GM12878 (cell line): ENCODE results near the gene CEACAM8. TPM values are rescaled to one million over a fixed set of nuclear protein-coding genes. Genes with fewer than 3 reads are reported as not detected.

Experiments used
- ATAC-seq: fragments of 200-7000 bp; cut with Tn5 transposase; 3 replicates; pipeline ENCODE4 v1.9.1; 2020; ENCODE audit warnings: mild to moderate bottlenecking, moderate library complexity
- BruUV-seq: library from RNA; stranded (reverse); fragments of 400-500 nt; replicated peaks from 2 replicates; lab custom pipeline; 2021; lab: Mats Ljungman, UMichigan
- CTCF ChIA-PET: fragments of 300-600 bp; sonication (Branson Sonifier 250); formaldehyde crosslinking; extraction: SDS; loops from one replicate; lab custom pipeline; 2021; ENCODE audit warnings: inconsistent platforms; lab: Yijun Ruan, JAX
- POLR2A ChIA-PET: fragments of 350-600 bp; formaldehyde crosslinking; extraction: SDS; loops from one replicate; lab custom pipeline; 2021; ENCODE audit warnings: inconsistent platforms; lab: Charles Lee
- RAD21 ChIA-PET: fragments of 300-600 bp; sonication (Branson Sonifier 250); formaldehyde crosslinking; loops from one replicate; lab custom pipeline; 2023; ENCODE audit warnings: antibody characterized with exemption; ENCODE audit not compliant: unreplicated experiment; lab: Charles Lee
- SMC1A ChIA-PET: fragments of 300-600 bp; sonication (Branson Sonifier 250); formaldehyde crosslinking; loops from one replicate; lab custom pipeline; 2023; ENCODE audit not compliant: unreplicated experiment, uncharacterized antibody; lab: Charles Lee
- DNase-seq: peaks from one replicate; pipeline ENCODE4 v3.0.0-alpha.2; 2011; ENCODE audit warnings: low read depth, low spot score
- FAIRE-seq: peaks from 3 replicates; lab custom pipeline; 2011; peaks lifted over from hg19 to GRCh38; lab: Jason Lieb, UNC
- H2AFZ ChIP-seq: 2 replicates; pipeline ENCODE4 v1.6.0; 2011; ENCODE audit warnings: low read depth, low read length, control low read depth; ENCODE audit not compliant: control insufficient read depth
- H3K27ac ChIP-seq: 2 replicates; pipeline ENCODE4 v1.5.1; 2011; ENCODE audit warnings: control low read depth; ENCODE audit not compliant: control insufficient read depth, insufficient read depth
- H3K27me3 ChIP-seq, 2 experiments: replicated peaks in 1 of 2; 2 replicates each; pipeline versions ENCODE4 v1.6.0 to v1.6.1; 2011; ENCODE audit warnings: low read length in 1 of 2; ENCODE audit not compliant: control insufficient read depth in 2 of 2, insufficient read depth in 2 of 2
- H3K36me3 ChIP-seq, 2 experiments: 2 replicates each; pipeline ENCODE4 v1.5.1; 2011; ENCODE audit warnings: low read length in 1 of 2; ENCODE audit not compliant: control insufficient read depth in 2 of 2, insufficient read depth in 2 of 2
- H3K4me1 ChIP-seq: 2 replicates; pipeline ENCODE4 v1.6.1; 2011; ENCODE audit warnings: mild to moderate bottlenecking, low read length, moderate library complexity, mixed read lengths; ENCODE audit not compliant: control insufficient read depth, insufficient read depth
- H3K4me2 ChIP-seq: 2 replicates; pipeline ENCODE4 v1.6.0; 2011; ENCODE audit warnings: control low read depth; ENCODE audit not compliant: control insufficient read depth, insufficient read depth
- H3K4me3 ChIP-seq: fragments of 200-600 bp; sonication (generic); 2 replicates; pipeline ENCODE4 v1.5.1; 2016
- H3K79me2 ChIP-seq: 2 replicates; pipeline ENCODE4 v1.6.0; 2011; ENCODE audit warnings: low read length; ENCODE audit not compliant: control insufficient read depth, insufficient read depth
- H3K9ac ChIP-seq: 2 replicates; pipeline ENCODE4 v1.8.0; 2011; ENCODE audit warnings: low read length, control low read depth, mixed read lengths; ENCODE audit not compliant: control insufficient read depth, insufficient read depth
- H3K9me3 ChIP-seq: replicated peaks from 3 replicates; pipeline ENCODE4 v1.5.1; 2011; ENCODE audit warnings: mild to moderate bottlenecking, low read length; ENCODE audit not compliant: control insufficient read depth, insufficient read depth
- H4K20me1 ChIP-seq: 2 replicates; pipeline ENCODE4 v1.6.0; 2011; ENCODE audit not compliant: control insufficient read depth, insufficient read depth
- BCLAF1 ChIP-seq: fragments of 450-650 bp; IDR thresholded peaks from 2 replicates; pipeline ENCODE4 v1.6.1; 2017; ENCODE audit warnings: antibody characterized with exemption, mild to moderate bottlenecking, moderate library complexity
- CBFB ChIP-seq: IDR thresholded peaks from 2 replicates; pipeline ENCODE4 v1.6.1; 2016; ENCODE audit warnings: antibody characterized with exemption, low read depth
- CBX3 ChIP-seq: fragments of 200-600 bp; sonication (generic); IDR thresholded peaks from 2 replicates; pipeline ENCODE4 v1.6.1; 2016; ENCODE audit warnings: low read depth, borderline replicate concordance
- CREM ChIP-seq: IDR thresholded peaks from 2 replicates; pipeline ENCODE4 v1.6.1; 2014; ENCODE audit warnings: antibody characterized with exemption, low read depth
- FOXM1 ChIP-seq: IDR thresholded peaks from 2 replicates; pipeline ENCODE4 v1.6.1; 2012; ENCODE audit warnings: low read depth, mild to moderate bottlenecking, inconsistent platforms, low read length, moderate library complexity
- IKZF2 ChIP-seq, 2 experiments: fragments of 450-650 bp; IDR thresholded peaks; 2 replicates each; pipeline ENCODE4 v1.6.1; 2017; ENCODE audit warnings: mild to moderate bottlenecking in 2 of 2, moderate library complexity in 2 of 2
- IRF5 ChIP-seq: fragments of 450-650 bp; IDR thresholded peaks from 2 replicates; pipeline ENCODE4 v1.6.1; 2017; ENCODE audit warnings: borderline replicate concordance
- MYB ChIP-seq: fragments of 150-350 bp; IDR thresholded peaks from 2 replicates; pipeline ENCODE4 v1.6.1; 2014; ENCODE audit warnings: mild to moderate bottlenecking, low read depth, low read length, borderline replicate concordance
- NKRF ChIP-seq: fragments of 450-650 bp; conservative IDR thresholded peaks from 2 replicates; pipeline ENCODE4 v1.6.1; 2017; ENCODE audit warnings: mild to moderate bottlenecking, moderate library complexity
- NR2C1 ChIP-seq: fragments of 450-650 bp; IDR thresholded peaks from 2 replicates; pipeline ENCODE4 v1.6.1; 2017; ENCODE audit warnings: antibody characterized with exemption, mild to moderate bottlenecking, moderate library complexity
- NRF1 ChIP-seq: conservative IDR thresholded peaks from 2 replicates; pipeline ENCODE4 v1.6.1; 2011; ENCODE audit warnings: mild to moderate bottlenecking, low read depth, low read length, improper control_type of control experiment
- RAD51 ChIP-seq: fragments of 450-650 bp; IDR thresholded peaks from 2 replicates; pipeline ENCODE4 v1.6.1; 2016; ENCODE audit warnings: moderate library complexity, mild to moderate bottlenecking, inconsistent platforms
- YY1 ChIP-seq: IDR thresholded peaks from 2 replicates; pipeline ENCODE4 v1.6.1; 2011; ENCODE audit warnings: low read depth, mild to moderate bottlenecking, low read length
- ZNF217 ChIP-seq: fragments of 450-650 bp; IDR thresholded peaks from 2 replicates; pipeline ENCODE4 v1.6.1; 2017; ENCODE audit warnings: antibody characterized with exemption, mild to moderate bottlenecking
- WGBS: methylation state at CpG from one replicate; pipeline ENCODE4 v1.1.6; 2016; ENCODE audit warnings: low lambda C conversion rate; ENCODE audit not compliant: insufficient replicate concordance, insufficient coverage; ENCODE audit errors: missing lambda C conversion rate; 5-methylcytosine and 5-hydroxymethylcytosine counted together
- in situ Hi-C: fragments of 300-500 bp; cut with MboI; formaldehyde crosslinking; loops from 9 replicates; pipeline ENCODE4 v1.14.3; 2018; ENCODE audit warnings: mixed read lengths
- intact Hi-C: fragments of 100-400 bp; cut with micrococcal nuclease; formaldehyde crosslinking; loops from one replicate; pipeline ENCODE4 v1.14.2; 2022; ENCODE audit not compliant: unreplicated experiment
- polyA plus RNA-seq, 11 experiments: library from polyadenylated mRNA; depleted of rRNA in 4 of 11; unstranded in 6 of 11; stranded (reverse) in 5 of 11; fragments of >200 nt; fragmentation: Nextera tagmentation in 4 of 11; fragmentation: Illumina TruSeq in 1 of 11; extraction: Ambion mirVana in 4 of 11; extraction: Trizol in 1 of 11; gene quantifications; 1 replicate in 1 of 11; 2 replicates in 10 of 11; pipeline versions ENCODE4 v1.2.1 to v1.2.3, GENCODE V29; 2011 to 2016; ENCODE audit warnings: inconsistent platforms in 2 of 11, missing spikeins in 2 of 11, low read depth in 1 of 11
- total RNA-seq, 4 experiments: library from RNA; depleted of rRNA in 3 of 4; stranded (reverse); fragments of >200 nt in 3 of 4; fragmentation: Illumina TruSeq in 1 of 4; extraction: Trizol in 1 of 4; gene quantifications; 2 replicates each; pipeline versions ENCODE4 v1.2.1 to v1.2.3, GENCODE V29; 2013 to 2021

Gene CEACAM8
- total and polyA plus RNA-seq, 10 of the 15 experiments (the other 5 are each of a cell fraction or from before 2014, with no cell fraction given) = 0.06 TPM; not detected in 9

- Histone ChIP-seq H2AFZ (no peak overlapping the region), H3K9me3 (no peaks in the 10 kb centered on the region), H3K79me2 (no peaks in the 10 kb centered on the region), H3K27ac (no peak overlapping the region), H3K4me2 (no peak overlapping the region)
- POLR2A ChIA-PET = interaction anchor here (0.5 kb wide), 1 partner anchor 152 kb away, joined by 4 read pairs; no protein-coding TSS in a partner anchor
- ATAC-seq (no peak), DNase-seq (no peak)
- RAD21 ChIA-PET = no interaction called here
- TF ChIP-seq NKRF (no peak), IRF5 (no peak), MYB (no peak), ZNF217 (no peak), CBX3 (no peak), IKZF2 (IDR thresholded peaks at IDR 0.05) (no peak), YY1 (no peak), FOXM1 (no peak), BCLAF1 (no peak), RAD51 (no peak), CBFB (no peak), NR2C1 (no peak), CREM (no peak), NRF1 (no peak)
- TF ChIP-seq, all 136 proteins: peak for 0
- ChIA-PET CTCF (interaction anchor here (1.4 to 2.6 kb wide), 5 partner anchors 10 to 100 kb away, joined by 3 to 10 read pairs (median 7); partner anchors contain the start of gene CEACAM1), SMC1A (interaction anchor here (1.2 kb wide), 1 partner anchor 89 kb away, joined by 3 read pairs; no protein-coding TSS in a partner anchor)
- Histone ChIP-seq H4K20me1 (no peaks in the 10 kb centered on the region), H3K4me1 (no peaks in the 10 kb centered on the region), H3K27me3 (no peaks in the 10 kb centered on the region), H3K4me3 (no peak overlapping the region), H3K9ac (no peak overlapping the region), H3K36me3 (no peaks in the 10 kb centered on the region)
- no TSS peak for BruUV-seq
- intact Hi-C loops (no loop called here), in situ Hi-C loops (no loop called here)
- 34% methylated on average over 7 of the region's 7 CpGs for WGBS
- no peak for FAIRE-seq
Observed at GRCh38 chr19:42538841-42539709, 55.6 kb downstream of the CEACAM8 start.
